Left ventricle myocardium inferior (tissue), 1 donor: ENCODE measurements around the gene HDAC11. TPM values are rescaled to one million over a fixed set of nuclear protein-coding genes. Genes with fewer than 3 reads are reported as not detected.

ENCODE experiments used
- DNase-seq: peaks from one replicate; pipeline ENCODE4 v3.0.0-alpha.2; 2020
- H3K27ac ChIP-seq: fragments of 200-600 bp; replicated peaks from 2 replicates; pipeline ENCODE4 v1.8.0; 2021
- H3K27me3 ChIP-seq: fragments of 200-600 bp; 2 replicates; pipeline ENCODE4 v1.8.0; 2021; ENCODE audit warnings: low read depth
- H3K36me3 ChIP-seq: fragments of 200-600 bp; 2 replicates; pipeline ENCODE4 v1.8.0; 2021
- H3K4me1 ChIP-seq: fragments of 200-600 bp; 2 replicates; pipeline ENCODE4 v1.8.0; 2021
- H3K4me3 ChIP-seq: fragments of 200-600 bp; 2 replicates; pipeline ENCODE4 v1.8.0; 2021; ENCODE audit warnings: mild to moderate bottlenecking, moderate library complexity
- H3K9me3 ChIP-seq: fragments of 200-600 bp; replicated peaks from 2 replicates; pipeline ENCODE4 v1.8.0; 2021
- CTCF ChIP-seq: fragments of 200-600 bp; IDR thresholded peaks from 2 replicates; pipeline ENCODE4 v1.8.0; 2021; ENCODE audit warnings: antibody characterized with exemption, mild to moderate bottlenecking, borderline replicate concordance
- intact Hi-C: fragments of 100-400 bp; cut with micrococcal nuclease; formaldehyde crosslinking; loops from one replicate; pipeline ENCODE4 v1.11.0; 2022
- total RNA-seq: library from RNA; stranded (reverse); fragmentation: NEBNext Ultra II Directional; extraction: Animal tissue kit (Norgen Biotek cat#: 25700); gene quantifications from one replicate; pipeline ENCODE4 v1.2.1, GENCODE V29; 2021
- donor health status: DM: no; HTN: yes; CAD: no; lungs with severe emphysema.

Gene HDAC11
- total RNA-seq, 1 donor from 2014 or later, result 34.3 TPM

GRCh38 chr3:13544293-13544831 is 64.3 kb downstream of the HDAC11 start:
- intact Hi-C loops, result no loop called here
- no peak overlapping the region for H3K4me3 ChIP-seq
- peaks cover 35% of the 10 kb centered on the region for H3K4me1 ChIP-seq
- peaks cover 47% of the 10 kb centered on the region for H3K27me3 ChIP-seq
- no peak for TF ChIP-seq CTCF
- H3K27ac ChIP-seq, result peak overlapping the region; percentile 77
- no peak for DNase-seq
- peaks cover 12% of the 10 kb centered on the region for H3K9me3 ChIP-seq
- H3K36me3 ChIP-seq, result no peaks in the 10 kb centered on the region

GRCh38 chr3:13544951-13545651 is 65.0 kb downstream of the HDAC11 start:
- no peak for TF ChIP-seq CTCF
- intact Hi-C loops, result no loop called here
- peaks cover 54% of the 10 kb centered on the region for H3K27me3 ChIP-seq
- peaks cover 12% of the 10 kb centered on the region for H3K9me3 ChIP-seq
- H3K27ac ChIP-seq, result no peak overlapping the region
- H3K4me1 ChIP-seq, result peaks cover 30% of the 10 kb centered on the region
- H3K4me3 ChIP-seq, result no peak overlapping the region
- no peak for DNase-seq
- H3K36me3 ChIP-seq, result no peaks in the 10 kb centered on the region

- DNase-seq, result no peak
- H3K27ac ChIP-seq, result peak overlapping the region; percentile 82
- no peaks in the 10 kb centered on the region for H3K36me3 ChIP-seq
- peaks cover 32% of the 10 kb centered on the region for H3K4me1 ChIP-seq
- H3K27me3 ChIP-seq, result peaks cover 64% of the 10 kb centered on the region
- peaks cover 12% of the 10 kb centered on the region for H3K9me3 ChIP-seq
- no peak overlapping the region for H3K4me3 ChIP-seq
- intact Hi-C loops, result no loop called here
- TF ChIP-seq CTCF, result no peak
Measured at GRCh38 chr3:13545952-13546454, 65.9 kb downstream of the HDAC11 start.

GRCh38 chr3:13546667-13547171 is 66.6 kb downstream of the HDAC11 start:
- peaks cover 8% of the 10 kb centered on the region for H3K9me3 ChIP-seq
- peaks cover 38% of the 10 kb centered on the region for H3K4me1 ChIP-seq
- intact Hi-C loops, result no loop called here
- peak overlapping the region; percentile 82 for H3K27ac ChIP-seq
- H3K27me3 ChIP-seq, result peaks cover 63% of the 10 kb centered on the region
- H3K36me3 ChIP-seq, result no peaks in the 10 kb centered on the region
- peak; percentile 72 for DNase-seq
- no peak for TF ChIP-seq CTCF
- H3K4me3 ChIP-seq, result no peak overlapping the region

GRCh38 chr3:13547591-13548371 is 67.7 kb downstream of the HDAC11 start:
- H3K9me3 ChIP-seq, result no peaks in the 10 kb centered on the region
- no peak for TF ChIP-seq CTCF
- intact Hi-C loops, result no loop called here
- DNase-seq, result no peak
- peaks cover 48% of the 10 kb centered on the region for H3K4me1 ChIP-seq
- peaks cover 66% of the 10 kb centered on the region for H3K27me3 ChIP-seq
- H3K27ac ChIP-seq, result peak overlapping the region; percentile 82
- H3K4me3 ChIP-seq, result peak overlapping the region; percentile 67
- no peaks in the 10 kb centered on the region for H3K36me3 ChIP-seq
